Fibroblast of villous mesenchyme (primary cell): ENCODE results near the gene UGT2B10. TPM values are rescaled to one million over a fixed set of nuclear protein-coding genes. Genes with fewer than 3 reads are reported as not detected.
"Not testable (repeated sequence)": the region's sequence is repeated elsewhere in the genome, so short reads cannot be mapped to it uniquely, and the experiment has no call there.

ENCODE experiments used
- DNase-seq: peaks from one replicate; pipeline ENCODE4 v3.0.0-alpha.2; 2010; ENCODE audit warnings: low read depth
- H3K4me3 ChIP-seq: 2 replicates; pipeline ENCODE4 v1.5.1; 2011; ENCODE audit warnings: low read depth, mild to moderate bottlenecking, low read length
- total RNA-seq: library from RNA; depleted of rRNA; stranded (reverse); fragments of >200 nt; gene quantifications from 2 replicates; pipeline ENCODE4 v1.2.3, GENCODE V29; 2012
- TF ChIP-seq, protein P1 (sequence below): IDR thresholded peaks from 2 replicates; pipeline ENCODE4 v1.5.1; 2012; ENCODE audit warnings: low read depth, mild to moderate bottlenecking, low read length; ENCODE audit not compliant: insufficient read depth

UGT2B10 gene
- not detected in 2 replicates for total RNA-seq

DNA sequence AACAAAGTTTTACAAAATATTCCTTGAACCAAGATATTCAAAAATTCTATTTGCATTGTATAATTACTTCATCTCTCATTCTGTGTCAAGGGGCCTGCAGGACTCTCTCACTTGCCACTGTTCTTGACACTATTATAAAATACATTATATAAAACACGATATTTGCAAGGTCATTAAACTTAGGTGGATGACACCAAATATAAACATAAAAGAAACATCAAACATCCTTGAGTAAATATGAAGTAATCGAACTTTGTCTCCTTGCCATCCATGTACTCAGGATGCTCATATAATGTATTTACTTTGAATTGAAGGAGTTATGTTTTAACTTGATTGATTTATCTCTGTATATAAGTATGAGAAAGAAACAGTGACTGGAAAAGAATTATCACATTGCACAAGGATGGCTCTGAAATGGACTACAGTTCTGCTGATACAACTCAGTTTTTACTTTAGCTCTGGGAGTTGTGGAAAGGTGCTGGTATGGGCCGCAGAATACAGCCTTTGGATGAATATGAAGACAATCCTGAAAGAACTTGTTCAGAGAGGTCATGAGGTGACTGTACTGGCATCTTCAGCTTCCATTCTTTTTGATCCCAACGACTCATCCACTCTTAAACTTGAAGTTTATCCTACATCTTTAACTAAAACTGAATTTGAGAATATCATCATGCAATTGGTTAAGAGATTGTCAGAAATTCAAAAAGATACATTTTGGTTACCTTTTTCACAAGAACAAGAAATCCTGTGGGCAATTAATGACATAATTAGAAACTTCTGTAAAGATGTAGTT is at the start of gene UGT2B10:
UGT2B10 (plus strand) TSS at position 378 of the 793 bp plus-strand sequence; CDS start at position 404, 26 bp downstream.
- not testable (repeated sequence) for DNase-seq, H3K4me3 ChIP-seq

DNA sequence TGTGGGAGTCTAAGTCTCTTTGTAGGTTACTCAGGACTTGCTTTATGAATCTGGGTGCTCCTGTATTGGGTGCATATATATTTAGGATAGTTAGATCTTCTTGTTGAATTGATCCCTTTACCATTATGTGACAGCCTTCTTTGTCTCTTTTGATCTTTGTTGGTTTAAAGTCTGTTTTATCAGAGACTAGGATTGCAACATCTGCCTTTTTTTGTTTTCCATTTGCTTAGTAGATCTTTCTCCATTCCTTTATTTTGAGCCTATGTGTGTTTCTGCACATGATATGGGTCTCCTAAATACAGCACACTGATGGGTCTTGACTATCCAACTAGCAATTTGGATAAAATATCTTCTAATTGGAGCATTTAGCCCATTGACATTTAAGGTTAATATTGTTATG is 44.0 kb upstream of the UGT2B10 start:
- H3K4me3 ChIP-seq, DNase-seq: not testable (repeated sequence)

DNA sequence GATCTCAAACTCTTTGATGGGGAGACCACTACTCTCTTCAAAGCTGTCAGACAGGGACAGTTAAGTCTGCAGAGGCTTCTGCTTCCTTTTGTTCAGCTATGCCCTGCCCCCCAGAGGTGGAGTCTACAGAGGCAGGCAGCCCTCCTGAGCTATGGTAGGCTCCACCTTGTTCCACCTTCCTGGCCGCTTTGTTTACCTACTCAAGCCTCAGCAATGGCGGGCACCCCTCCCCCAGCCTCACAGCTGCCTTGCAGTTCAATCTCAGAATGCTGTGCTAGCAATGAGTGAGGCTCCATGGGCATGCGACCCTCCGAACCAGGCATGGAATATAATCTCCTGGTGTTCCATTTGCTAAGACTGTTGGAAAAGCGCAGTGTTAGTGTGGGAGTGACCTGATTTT is 42.1 kb upstream of the UGT2B10 start:
- no peak for DNase-seq
- no peak overlapping the region for H3K4me3 ChIP-seq
- TF ChIP-seq, protein P1, sequence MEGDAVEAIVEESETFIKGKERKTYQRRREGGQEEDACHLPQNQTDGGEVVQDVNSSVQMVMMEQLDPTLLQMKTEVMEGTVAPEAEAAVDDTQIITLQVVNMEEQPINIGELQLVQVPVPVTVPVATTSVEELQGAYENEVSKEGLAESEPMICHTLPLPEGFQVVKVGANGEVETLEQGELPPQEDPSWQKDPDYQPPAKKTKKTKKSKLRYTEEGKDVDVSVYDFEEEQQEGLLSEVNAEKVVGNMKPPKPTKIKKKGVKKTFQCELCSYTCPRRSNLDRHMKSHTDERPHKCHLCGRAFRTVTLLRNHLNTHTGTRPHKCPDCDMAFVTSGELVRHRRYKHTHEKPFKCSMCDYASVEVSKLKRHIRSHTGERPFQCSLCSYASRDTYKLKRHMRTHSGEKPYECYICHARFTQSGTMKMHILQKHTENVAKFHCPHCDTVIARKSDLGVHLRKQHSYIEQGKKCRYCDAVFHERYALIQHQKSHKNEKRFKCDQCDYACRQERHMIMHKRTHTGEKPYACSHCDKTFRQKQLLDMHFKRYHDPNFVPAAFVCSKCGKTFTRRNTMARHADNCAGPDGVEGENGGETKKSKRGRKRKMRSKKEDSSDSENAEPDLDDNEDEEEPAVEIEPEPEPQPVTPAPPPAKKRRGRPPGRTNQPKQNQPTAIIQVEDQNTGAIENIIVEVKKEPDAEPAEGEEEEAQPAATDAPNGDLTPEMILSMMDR = no peak

DNA sequence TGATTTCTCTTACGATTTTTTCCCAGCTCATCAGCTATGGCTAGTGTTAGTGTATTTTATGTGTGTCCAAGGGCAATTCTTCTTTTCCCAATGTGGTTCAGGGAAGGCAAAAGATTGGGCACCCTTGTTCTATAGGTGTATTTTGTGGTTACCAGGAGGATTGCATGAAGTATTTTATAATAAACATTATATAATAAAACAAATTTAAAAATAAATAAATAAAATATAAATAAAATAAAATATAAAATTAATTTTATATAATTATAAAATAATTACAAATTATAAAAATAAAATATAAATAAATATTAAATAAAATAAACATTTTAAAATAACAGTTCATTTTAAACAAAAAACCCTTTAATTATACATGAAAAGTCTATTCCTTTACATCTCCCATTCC is 35.6 kb upstream of the UGT2B10 start:
- no peak overlapping the region for H3K4me3 ChIP-seq
- TF ChIP-seq, protein P1 = no peak
- no peak for DNase-seq

DNA sequence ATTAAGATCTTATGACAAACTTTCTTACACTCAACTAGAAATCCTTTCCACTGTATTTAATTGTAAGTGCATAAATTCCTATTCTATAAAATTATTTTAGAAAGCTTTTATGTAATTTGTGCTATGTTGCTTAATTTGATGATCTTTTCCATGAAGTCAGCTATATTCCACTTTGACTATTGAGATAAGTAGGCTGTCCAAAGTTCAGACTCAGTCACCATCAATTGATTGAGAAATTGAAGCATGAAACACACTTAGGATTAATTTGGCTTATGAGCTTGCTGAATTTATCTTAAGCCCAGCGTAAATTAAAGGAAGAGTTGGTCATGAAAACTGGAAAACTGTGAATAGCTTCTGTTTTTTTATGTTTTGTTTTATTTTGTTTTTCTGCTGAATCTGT is 18.7 kb upstream of the UGT2B10 start:
- no peak overlapping the region for H3K4me3 ChIP-seq
- TF ChIP-seq, protein P1 = no peak
- no peak for DNase-seq

DNA sequence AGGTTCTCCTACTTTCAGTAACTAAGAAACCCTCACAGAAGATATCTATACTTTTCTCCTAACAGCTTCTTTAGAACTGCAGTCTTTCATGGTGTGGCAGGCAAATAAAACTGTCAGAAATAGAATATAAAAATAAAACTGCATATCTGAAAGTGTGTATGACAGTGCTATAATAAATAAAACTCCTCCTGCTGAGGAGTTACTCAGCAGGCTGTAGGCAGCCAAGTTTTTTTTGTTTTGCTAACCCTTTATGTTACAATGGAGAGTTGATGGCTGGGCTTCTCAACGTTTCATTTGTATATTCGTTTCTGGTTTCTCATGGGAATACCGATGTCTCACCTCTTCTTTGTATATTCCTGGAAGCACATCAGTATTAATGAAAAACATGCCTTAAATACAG is 18.2 kb upstream of the UGT2B10 start:
- DNase-seq = no peak
- H3K4me3 ChIP-seq = no peak overlapping the region
- TF ChIP-seq, protein P1 = no peak

DNA sequence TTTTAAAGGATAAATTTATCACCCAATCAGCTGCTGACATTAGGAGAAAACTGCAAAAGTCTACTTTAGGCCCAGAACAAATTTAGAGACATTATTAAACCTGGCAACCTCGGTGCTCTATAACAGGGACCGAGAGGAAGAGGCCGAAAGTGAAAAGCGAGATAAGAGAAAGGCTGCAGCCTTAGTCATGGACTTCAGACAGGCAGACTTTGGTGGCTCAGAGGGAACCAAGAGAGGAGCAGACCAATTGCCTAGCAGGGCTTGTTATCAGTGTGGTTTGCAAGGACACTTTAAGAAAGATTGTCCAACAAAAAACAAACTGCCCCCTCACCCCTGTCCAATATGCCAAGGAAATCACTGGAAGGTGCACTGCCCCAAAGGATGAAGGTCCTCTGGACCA is 12.8 kb upstream of the UGT2B10 start:
- DNase-seq = no peak
- TF ChIP-seq, protein P1 = no peak
- no peak overlapping the region for H3K4me3 ChIP-seq

DNA sequence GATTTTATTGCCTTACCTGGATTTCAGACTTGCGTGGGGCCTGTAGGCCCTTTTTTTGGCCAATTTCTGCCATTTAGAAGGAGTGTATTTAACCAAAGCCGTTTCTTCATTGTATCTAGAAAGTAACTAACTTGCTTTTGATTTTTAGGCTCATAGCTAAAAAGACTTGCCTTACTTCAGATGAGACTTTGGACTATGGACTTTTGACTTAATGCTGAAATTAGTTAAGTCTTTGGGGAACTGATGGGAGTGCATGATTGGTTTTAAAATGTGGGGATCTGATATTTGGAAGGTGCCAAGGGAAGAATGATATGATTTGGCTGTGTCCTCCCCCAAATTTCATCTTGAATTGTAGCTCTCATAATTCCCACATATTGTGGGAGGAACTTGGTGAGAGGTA is 7.7 kb upstream of the UGT2B10 start:
- TF ChIP-seq, protein P1 = no peak
- DNase-seq = no peak
- H3K4me3 ChIP-seq = no peak overlapping the region
